Mesenchymal stem cell (in vitro differentiated cells and primary cell): ENCODE measurements around the gene NUDT13. TPM values are rescaled to one million over a fixed set of nuclear protein-coding genes. Genes with fewer than 3 reads are reported as not detected.
A peak's percentile ranks its signal among the peaks of the same experiment; 100 is the strongest.

ENCODE experiments used
- DNase-seq: peaks from one replicate; pipeline ENCODE4 v3.0.0-alpha.2; 2013
- H2AFZ ChIP-seq: one replicate; pipeline ENCODE4 v1.6.1; 2013; ENCODE audit warnings: low read depth, mild to moderate bottlenecking, control low read depth, inconsistent platforms, low read length, moderate library complexity
- H2AK5ac ChIP-seq: 2 replicates; pipeline ENCODE4 v1.6.1; 2013; ENCODE audit warnings: low read length, moderate library complexity, mild to moderate bottlenecking, inconsistent platforms; ENCODE audit not compliant: severe bottlenecking
- H2BK120ac ChIP-seq: one replicate; pipeline ENCODE4 v1.6.1; 2013; ENCODE audit warnings: low read depth, mild to moderate bottlenecking, inconsistent platforms, low read length, moderate library complexity
- H2BK12ac ChIP-seq, 2 experiments: one replicate each; pipeline ENCODE4 v1.6.1; 2013; ENCODE audit warnings: inconsistent platforms in 2 of 2, low read length in 2 of 2, mild to moderate bottlenecking in 2 of 2, moderate library complexity in 2 of 2, control low read depth in 1 of 2
- H2BK15ac ChIP-seq: one replicate; pipeline ENCODE4 v1.6.1; 2013; ENCODE audit warnings: mild to moderate bottlenecking, low read depth, inconsistent platforms; ENCODE audit not compliant: poor library complexity, severe bottlenecking
- H2BK5ac ChIP-seq: 2 replicates; pipeline ENCODE4 v1.6.1; 2013; ENCODE audit warnings: low read depth, mild to moderate bottlenecking, low read length, control low read depth, inconsistent platforms; ENCODE audit not compliant: poor library complexity, severe bottlenecking
- H3K14ac ChIP-seq, 2 experiments: one replicate each; pipeline ENCODE4 v1.6.1; 2013; ENCODE audit warnings: inconsistent platforms in 2 of 2, low read length in 2 of 2, control low read depth in 1 of 2, mild to moderate bottlenecking in 1 of 2, moderate library complexity in 1 of 2
- H3K18ac ChIP-seq, 2 experiments: one replicate each; pipeline ENCODE4 v1.6.1; 2013; ENCODE audit warnings: inconsistent platforms in 2 of 2, low read length in 2 of 2, control low read depth in 1 of 2, low read depth in 1 of 2, mild to moderate bottlenecking in 1 of 2
- H3K23ac ChIP-seq, 2 experiments: one replicate each; pipeline ENCODE4 v1.6.1; 2013; ENCODE audit warnings: inconsistent platforms in 2 of 2, low read length in 2 of 2, mild to moderate bottlenecking in 2 of 2, moderate library complexity in 2 of 2, control low read depth in 1 of 2
- H3K27ac ChIP-seq: 2 replicates; pipeline ENCODE4 v1.5.1; 2013; ENCODE audit warnings: mild to moderate bottlenecking, moderate library complexity, low read length, control low read depth, inconsistent platforms; ENCODE audit not compliant: poor library complexity, severe bottlenecking
- H3K27me3 ChIP-seq, 2 experiments: 2 replicates each; pipeline versions ENCODE4 v1.6.1 to v1.7.0; 2013; ENCODE audit warnings: low read length in 2 of 2, mild to moderate bottlenecking in 2 of 2, moderate library complexity in 2 of 2, control low read depth in 1 of 2, inconsistent platforms in 1 of 2; ENCODE audit not compliant: control insufficient read depth in 1 of 2, insufficient read depth in 1 of 2
- H3K36me3 ChIP-seq, 2 experiments: 2 replicates each; pipeline versions ENCODE4 v1.6.1 to v1.7.0; 2013; ENCODE audit warnings: low read length in 2 of 2, control low read depth in 1 of 2, inconsistent platforms in 1 of 2, low read depth in 1 of 2, mild to moderate bottlenecking in 1 of 2; ENCODE audit not compliant: insufficient read depth in 2 of 2, control insufficient read depth in 1 of 2
- H3K4ac ChIP-seq, 2 experiments: one replicate each; pipeline ENCODE4 v1.6.1; 2013; ENCODE audit warnings: inconsistent platforms in 2 of 2, low read length in 2 of 2, mild to moderate bottlenecking in 2 of 2, moderate library complexity in 2 of 2, control low read depth in 1 of 2, low read depth in 1 of 2
- H3K4me1 ChIP-seq: 2 replicates; pipeline ENCODE4 v1.6.1; 2013; ENCODE audit warnings: low read depth, low read length, control low read depth; ENCODE audit not compliant: control insufficient read depth, insufficient read depth
- H3K4me2 ChIP-seq: 2 replicates; pipeline ENCODE4 v1.6.1; 2013; ENCODE audit warnings: low read length, mild to moderate bottlenecking, inconsistent platforms; ENCODE audit not compliant: poor library complexity, severe bottlenecking
- H3K4me3 ChIP-seq, 2 experiments: 2 replicates each; pipeline versions ENCODE4 v1.5.1 to v1.7.0; 2013; ENCODE audit warnings: low read length in 2 of 2, mild to moderate bottlenecking in 2 of 2, control low read depth in 1 of 2, low read depth in 1 of 2; ENCODE audit not compliant: insufficient read depth in 1 of 2
- H3K79me1 ChIP-seq: replicated peaks from 2 replicates; pipeline ENCODE4 v1.6.1; 2013; ENCODE audit warnings: mild to moderate bottlenecking, control low read depth, low read length, inconsistent platforms; ENCODE audit not compliant: poor library complexity, severe bottlenecking
- H3K9ac ChIP-seq: 2 replicates; pipeline ENCODE4 v1.7.0; 2013; ENCODE audit warnings: mild to moderate bottlenecking, low read length, moderate library complexity
- H3K9me3 ChIP-seq: 2 replicates; pipeline ENCODE4 v1.7.0; 2013; ENCODE audit warnings: mild to moderate bottlenecking, low read length; ENCODE audit not compliant: control insufficient read depth
- H4K8ac ChIP-seq: one replicate; pipeline ENCODE4 v1.6.1; 2013; ENCODE audit warnings: inconsistent platforms, mild to moderate bottlenecking, low read length, moderate library complexity
- H4K91ac ChIP-seq: one replicate; pipeline ENCODE4 v1.6.1; 2013; ENCODE audit warnings: mild to moderate bottlenecking, low read length, inconsistent platforms
- WGBS: methylation state at CpG from one replicate; pipeline ENCODE4 v1.1.7; 2013; ENCODE audit warnings: mixed read lengths; 5-methylcytosine and 5-hydroxymethylcytosine counted together
- polyA plus RNA-seq, 2 experiments: library from polyadenylated mRNA; stranded (reverse); fragments of 200-250 nt; gene quantifications; one replicate each; pipeline ENCODE4 v1.2.3, GENCODE V29; 2013

Gene NUDT13
- 2.0 TPM for polyA plus RNA-seq (2013, experiment 1 of 2)
- polyA plus RNA-seq (2013, experiment 2 of 2), result 2.1 TPM

- H3K36me3 ChIP-seq, result peaks cover 0 to 14% of the 10 kb centered on the region in 2 experiments
- H3K27me3 ChIP-seq, result no peaks in the 10 kb centered on the region
- peak within 1 kb of the TSS; percentile 94 for H3K9ac ChIP-seq
- no peaks in the 10 kb centered on the region for H3K4me1 ChIP-seq
- H3K4ac ChIP-seq, result peak within 1 kb of the TSS in 1 of 2 experiments; percentile 67
- peaks cover 2% of the 10 kb centered on the region for H3K79me1 ChIP-seq
- no peak within 1 kb of the TSS for H3K14ac ChIP-seq
- no peak within 1 kb of the TSS for H2AK5ac ChIP-seq
- H2BK15ac ChIP-seq, result no peak within 1 kb of the TSS
- peak within 1 kb of the TSS; percentile 98 for H3K27ac ChIP-seq
- H3K18ac ChIP-seq, result peak within 1 kb of the TSS in 1 of 2 experiments; percentile 89
- H3K9me3 ChIP-seq, result no peaks in the 10 kb centered on the region
- H3K4me2 ChIP-seq, result peak within 1 kb of the TSS; percentile 69
- H2BK5ac ChIP-seq, result peak within 1 kb of the TSS; percentile 62
- peak; percentile 88 for DNase-seq
- no peak within 1 kb of the TSS for H2BK12ac ChIP-seq
- no peak within 1 kb of the TSS for H4K8ac ChIP-seq
- no peak within 1 kb of the TSS for H3K23ac ChIP-seq
- 2% methylated on average over 5 of the region's 5 CpGs for WGBS
- H2AFZ ChIP-seq, result peak within 1 kb of the TSS; percentile 61
- H4K91ac ChIP-seq, result no peak within 1 kb of the TSS
- H2BK120ac ChIP-seq, result no peak within 1 kb of the TSS
- H3K4me3 ChIP-seq, result peak within 1 kb of the TSS in 1 of 2 experiments; percentile 88
These were observed at the start of gene NUDT13 for GRCh38 chr10:73110345-73110849. Gene NUDT13, plus strand, starts transcription at chr10:73110455. Its CDS starts 3,911 bp downstream, at chr10:73114366.

- peaks cover 4% of the 10 kb centered on the region for H3K79me1 ChIP-seq
- H3K4me2 ChIP-seq, result no peak overlapping the region
- H4K8ac ChIP-seq, result no peak overlapping the region
- H3K27me3 ChIP-seq, result no peaks in the 10 kb centered on the region
- no peak overlapping the region for H3K14ac ChIP-seq
- no peak overlapping the region for H3K9ac ChIP-seq
- H3K4me1 ChIP-seq, result peaks cover 2% of the 10 kb centered on the region
- H3K18ac ChIP-seq, result no peak overlapping the region
- no peak overlapping the region for H2BK12ac ChIP-seq
- no peak overlapping the region for H2AK5ac ChIP-seq
- 81% methylated on average over 3 of the region's 5 CpGs for WGBS
- no peak overlapping the region for H4K91ac ChIP-seq
- no peaks in the 10 kb centered on the region for H3K9me3 ChIP-seq
- no peak overlapping the region for H3K27ac ChIP-seq
- H2AFZ ChIP-seq, result no peak overlapping the region
- no peak overlapping the region for H2BK5ac ChIP-seq
- no peak overlapping the region for H2BK120ac ChIP-seq
- no peak overlapping the region for H2BK15ac ChIP-seq
- H3K4me3 ChIP-seq, result no peak overlapping the region
- no peak overlapping the region for H3K4ac ChIP-seq
- H3K36me3 ChIP-seq, result peaks cover 6 to 62% of the 10 kb centered on the region in 2 experiments
- H3K23ac ChIP-seq, result no peak overlapping the region
- peak; percentile 35 for DNase-seq
These were observed 49.3 kb upstream of the NUDT13 start for GRCh38 chr10:73060738-73061635.

- Histone ChIP-seq H3K4me3 (no peak overlapping the region), H3K9ac (no peak overlapping the region), H3K27ac (no peak overlapping the region), H4K91ac (no peak overlapping the region), H3K18ac (no peak overlapping the region), H2BK5ac (no peak overlapping the region), H3K14ac (no peak overlapping the region), H3K79me1 (peaks cover 6% of the 10 kb centered on the region), H3K9me3 (no peaks in the 10 kb centered on the region), H4K8ac (no peak overlapping the region), H3K4me2 (no peak overlapping the region), H3K23ac (no peak overlapping the region), H3K27me3 (no peaks in the 10 kb centered on the region), H2BK12ac (no peak overlapping the region), H2AK5ac (no peak overlapping the region), H3K36me3 (peaks cover 10 to 66% of the 10 kb centered on the region in 2 experiments), H3K4ac (no peak overlapping the region), H3K4me1 (peaks cover 2% of the 10 kb centered on the region), H2AFZ (no peak overlapping the region), H2BK120ac (no peak overlapping the region), H2BK15ac (no peak overlapping the region)
- WGBS, result 86% methylated on average over 1 of the region's 1 CpG
- DNase-seq, result no peak
These were observed 48.5 kb upstream of the NUDT13 start for GRCh38 chr10:73061743-73062142.

- H3K27ac ChIP-seq, result no peak overlapping the region
- no peak overlapping the region for H3K18ac ChIP-seq
- H3K36me3 ChIP-seq, result peaks cover 12 to 74% of the 10 kb centered on the region in 2 experiments
- no peak overlapping the region for H2BK5ac ChIP-seq
- DNase-seq, result no peak
- no peak overlapping the region for H2BK15ac ChIP-seq
- no peak overlapping the region for H4K8ac ChIP-seq
- no peak overlapping the region for H3K4me2 ChIP-seq
- no peak overlapping the region for H2BK12ac ChIP-seq
- H3K4ac ChIP-seq, result no peak overlapping the region
- 100% methylated on average over 1 of the region's 1 CpG for WGBS
- H3K23ac ChIP-seq, result no peak overlapping the region
- no peak overlapping the region for H2AK5ac ChIP-seq
- no peak overlapping the region for H3K4me3 ChIP-seq
- H3K9ac ChIP-seq, result no peak overlapping the region
- no peak overlapping the region for H2AFZ ChIP-seq
- H3K27me3 ChIP-seq, result no peaks in the 10 kb centered on the region
- peaks cover 2% of the 10 kb centered on the region for H3K4me1 ChIP-seq
- H4K91ac ChIP-seq, result no peak overlapping the region
- H3K79me1 ChIP-seq, result peaks cover 6% of the 10 kb centered on the region
- no peak overlapping the region for H2BK120ac ChIP-seq
- H3K14ac ChIP-seq, result no peak overlapping the region
- H3K9me3 ChIP-seq, result no peaks in the 10 kb centered on the region
These were observed 44.8 kb upstream of the NUDT13 start for GRCh38 chr10:73065441-73065840.
